ENCODE data around the gene SIRT6. TPM values are rescaled to one million over a fixed set of nuclear protein-coding genes. Genes with fewer than 3 reads are reported as not detected.

Gene SIRT6
- polyA plus RNA-seq, 1 donor from 2014 or later = 42.8 TPM

- no peaks in the 10 kb centered on the region for H4K20me1 ChIP-seq (ENCODE audit: insufficient read depth)
- H3K9me2 ChIP-seq (ENCODE audit: insufficient read depth, low read length) = no peaks in the 10 kb centered on the region
- H3K27me3 ChIP-seq (ENCODE audit: insufficient read depth, low read depth, low read length) = no peaks in the 10 kb centered on the region
- no peak overlapping the region for H3K9ac ChIP-seq (ENCODE audit: low read length)
- H2AFZ ChIP-seq (ENCODE audit: low read depth, low read length) = no peak overlapping the region
- H3K4me3 ChIP-seq (ENCODE audit: low read length) = no peak overlapping the region
- H3K79me2 ChIP-seq (replicated peaks; ENCODE audit: insufficient read depth, low read length) = no peaks in the 10 kb centered on the region
- no peak overlapping the region for H3K27ac ChIP-seq (ENCODE audit: low read length)
- no peak overlapping the region for H3K4me2 ChIP-seq (ENCODE audit: low read length)
- no peaks in the 10 kb centered on the region for H3F3A ChIP-seq (ENCODE audit: insufficient read depth, low read length, poor library complexity, severe bottlenecking)
- H3K36me3 ChIP-seq (ENCODE audit: insufficient read depth, low read length) = no peaks in the 10 kb centered on the region
- TF ChIP-seq, protein P1, sequence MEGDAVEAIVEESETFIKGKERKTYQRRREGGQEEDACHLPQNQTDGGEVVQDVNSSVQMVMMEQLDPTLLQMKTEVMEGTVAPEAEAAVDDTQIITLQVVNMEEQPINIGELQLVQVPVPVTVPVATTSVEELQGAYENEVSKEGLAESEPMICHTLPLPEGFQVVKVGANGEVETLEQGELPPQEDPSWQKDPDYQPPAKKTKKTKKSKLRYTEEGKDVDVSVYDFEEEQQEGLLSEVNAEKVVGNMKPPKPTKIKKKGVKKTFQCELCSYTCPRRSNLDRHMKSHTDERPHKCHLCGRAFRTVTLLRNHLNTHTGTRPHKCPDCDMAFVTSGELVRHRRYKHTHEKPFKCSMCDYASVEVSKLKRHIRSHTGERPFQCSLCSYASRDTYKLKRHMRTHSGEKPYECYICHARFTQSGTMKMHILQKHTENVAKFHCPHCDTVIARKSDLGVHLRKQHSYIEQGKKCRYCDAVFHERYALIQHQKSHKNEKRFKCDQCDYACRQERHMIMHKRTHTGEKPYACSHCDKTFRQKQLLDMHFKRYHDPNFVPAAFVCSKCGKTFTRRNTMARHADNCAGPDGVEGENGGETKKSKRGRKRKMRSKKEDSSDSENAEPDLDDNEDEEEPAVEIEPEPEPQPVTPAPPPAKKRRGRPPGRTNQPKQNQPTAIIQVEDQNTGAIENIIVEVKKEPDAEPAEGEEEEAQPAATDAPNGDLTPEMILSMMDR (IDR thresholded peaks at IDR 0.05; ENCODE audit: poor library complexity, severe bottlenecking) = no peak
- TF ChIP-seq EP300 (conservative IDR thresholded peaks at IDR 0.05; ENCODE audit: poor library complexity, severe bottlenecking) (no peak), RAD21 (conservative IDR thresholded peaks at IDR 0.05) (no peak)
- H3K9me3 ChIP-seq (ENCODE audit: low read length) = no peaks in the 10 kb centered on the region
Measured at GRCh38 chr19:4227771-4228170, 45.4 kb upstream of the SIRT6 start.

- Histone ChIP-seq H3K27ac (ENCODE audit: low read length) (no peak overlapping the region), H3K4me2 (ENCODE audit: low read length) (no peak overlapping the region), H3F3A (ENCODE audit: insufficient read depth, low read length, poor library complexity, severe bottlenecking) (no peaks in the 10 kb centered on the region), H3K27me3 (ENCODE audit: insufficient read depth, low read depth, low read length) (no peaks in the 10 kb centered on the region), H3K4me3 (ENCODE audit: low read length) (no peak overlapping the region), H3K9me2 (ENCODE audit: insufficient read depth, low read length) (no peaks in the 10 kb centered on the region), H3K9me3 (ENCODE audit: low read length) (no peaks in the 10 kb centered on the region), H4K20me1 (ENCODE audit: insufficient read depth) (no peaks in the 10 kb centered on the region), H2AFZ (ENCODE audit: low read depth, low read length) (no peak overlapping the region), H3K36me3 (ENCODE audit: insufficient read depth, low read length) (no peaks in the 10 kb centered on the region), H3K9ac (ENCODE audit: low read length) (no peak overlapping the region), H3K79me2 (replicated peaks; ENCODE audit: insufficient read depth, low read length) (no peaks in the 10 kb centered on the region)
- TF ChIP-seq POLR2AphosphoS5 (IDR thresholded peaks at IDR 0.05) (no peak), SMC3 (conservative IDR thresholded peaks at IDR 0.05; ENCODE audit: poor library complexity) (no peak), EP300 (conservative IDR thresholded peaks at IDR 0.05; ENCODE audit: poor library complexity, severe bottlenecking) (no peak), TAF1 (IDR thresholded peaks at IDR 0.05; ENCODE audit: low read depth) (no peak)
- TF ChIP-seq, protein P2, sequence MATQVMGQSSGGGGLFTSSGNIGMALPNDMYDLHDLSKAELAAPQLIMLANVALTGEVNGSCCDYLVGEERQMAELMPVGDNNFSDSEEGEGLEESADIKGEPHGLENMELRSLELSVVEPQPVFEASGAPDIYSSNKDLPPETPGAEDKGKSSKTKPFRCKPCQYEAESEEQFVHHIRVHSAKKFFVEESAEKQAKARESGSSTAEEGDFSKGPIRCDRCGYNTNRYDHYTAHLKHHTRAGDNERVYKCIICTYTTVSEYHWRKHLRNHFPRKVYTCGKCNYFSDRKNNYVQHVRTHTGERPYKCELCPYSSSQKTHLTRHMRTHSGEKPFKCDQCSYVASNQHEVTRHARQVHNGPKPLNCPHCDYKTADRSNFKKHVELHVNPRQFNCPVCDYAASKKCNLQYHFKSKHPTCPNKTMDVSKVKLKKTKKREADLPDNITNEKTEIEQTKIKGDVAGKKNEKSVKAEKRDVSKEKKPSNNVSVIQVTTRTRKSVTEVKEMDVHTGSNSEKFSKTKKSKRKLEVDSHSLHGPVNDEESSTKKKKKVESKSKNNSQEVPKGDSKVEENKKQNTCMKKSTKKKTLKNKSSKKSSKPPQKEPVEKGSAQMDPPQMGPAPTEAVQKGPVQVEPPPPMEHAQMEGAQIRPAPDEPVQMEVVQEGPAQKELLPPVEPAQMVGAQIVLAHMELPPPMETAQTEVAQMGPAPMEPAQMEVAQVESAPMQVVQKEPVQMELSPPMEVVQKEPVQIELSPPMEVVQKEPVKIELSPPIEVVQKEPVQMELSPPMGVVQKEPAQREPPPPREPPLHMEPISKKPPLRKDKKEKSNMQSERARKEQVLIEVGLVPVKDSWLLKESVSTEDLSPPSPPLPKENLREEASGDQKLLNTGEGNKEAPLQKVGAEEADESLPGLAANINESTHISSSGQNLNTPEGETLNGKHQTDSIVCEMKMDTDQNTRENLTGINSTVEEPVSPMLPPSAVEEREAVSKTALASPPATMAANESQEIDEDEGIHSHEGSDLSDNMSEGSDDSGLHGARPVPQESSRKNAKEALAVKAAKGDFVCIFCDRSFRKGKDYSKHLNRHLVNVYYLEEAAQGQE (IDR thresholded peaks at IDR 0.05; ENCODE audit: borderline replicate concordance) = no peak
- TF ChIP-seq, protein P1 (IDR thresholded peaks at IDR 0.05; ENCODE audit: poor library complexity, severe bottlenecking) = no peak
Measured at GRCh38 chr19:4225885-4226284, 43.5 kb upstream of the SIRT6 start.
